MG63 (cell line): ENCODE measurements around the gene PRRC1. TPM values are rescaled to one million over a fixed set of nuclear protein-coding genes. Genes with fewer than 3 reads are reported as not detected.
A peak's percentile ranks its signal among the peaks of the same experiment; 100 is the strongest.

Source experiments
- DNase-seq: peaks from one replicate; pipeline ENCODE4 v3.0.0-alpha.2; 2020
- H3K27me3 ChIP-seq: fragments of 250-450 bp; sonication (Bioruptor Pico); 2 replicates; pipeline ENCODE4 v1.5.1; 2020; ENCODE audit warnings: mild to moderate bottlenecking, moderate library complexity
- H3K36me3 ChIP-seq: fragments of 250-450 bp; sonication (Bioruptor Pico); 2 replicates; pipeline ENCODE4 v1.5.1; 2020; ENCODE audit warnings: mild to moderate bottlenecking, moderate library complexity
- H3K4me3 ChIP-seq: fragments of 250-450 bp; sonication (Bioruptor Pico); 2 replicates; pipeline ENCODE4 v1.5.1; 2020; ENCODE audit warnings: mild to moderate bottlenecking, moderate library complexity
- H3K9me3 ChIP-seq: fragments of 250-450 bp; sonication (Bioruptor Pico); 2 replicates; pipeline ENCODE4 v1.5.1; 2020; ENCODE audit warnings: mild to moderate bottlenecking, moderate library complexity
- total RNA-seq: library from RNA; depleted of rRNA; stranded (reverse); fragments of >200 nt; shearing (Covaris generic); gene quantifications from 2 replicates; pipeline ENCODE4 v1.2.3, GENCODE V29; 2014; ENCODE audit warnings: low replicate concordance; rRNA removed

Gene PRRC1
- total RNA-seq: 26.8 and 40.3 TPM in 2 replicates

GRCh38 chr5:127517480-127518318 is at the start of gene PRRC1:
Gene PRRC1, plus strand, starts transcription at chr5:127517640. Its CDS starts 5,840 bp downstream, at chr5:127523480.
- Histone ChIP-seq H3K4me3 (peak within 1 kb of the TSS; percentile 100), H3K27me3 (peaks cover 4% of the 10 kb centered on the region; the same call in 1 of the 2 replicates), H3K9me3 (peaks cover 20% of the 10 kb centered on the region), H3K36me3 (peaks cover 38% of the 10 kb centered on the region)
- peak; percentile 89 for DNase-seq

GRCh38 chr5:127471211-127471610 is 46.2 kb upstream of the PRRC1 start:
- Histone ChIP-seq H3K4me3 (no peak overlapping the region), H3K9me3 (no peaks in the 10 kb centered on the region), H3K36me3 (no peaks in the 10 kb centered on the region), H3K27me3 (peaks cover 28% of the 10 kb centered on the region)
- DNase-seq: no peak

- no peaks in the 10 kb centered on the region for H3K36me3 ChIP-seq
- peaks cover 35% of the 10 kb centered on the region for H3K27me3 ChIP-seq
- H3K4me3 ChIP-seq: no peak overlapping the region
- DNase-seq: no peak
- no peaks in the 10 kb centered on the region for H3K9me3 ChIP-seq
These were observed 44.7 kb upstream of the PRRC1 start for GRCh38 chr5:127472700-127473099.

- no peak overlapping the region for H3K4me3 ChIP-seq
- H3K27me3 ChIP-seq: peaks cover 32% of the 10 kb centered on the region
- no peaks in the 10 kb centered on the region for H3K9me3 ChIP-seq
- no peaks in the 10 kb centered on the region for H3K36me3 ChIP-seq
- no peak for DNase-seq
These were observed 31.0 kb upstream of the PRRC1 start for GRCh38 chr5:127486471-127486870.

GRCh38 chr5:127492854-127493738 is 24.3 kb upstream of the PRRC1 start:
- H3K4me3 ChIP-seq: no peak overlapping the region
- no peak for DNase-seq
- no peaks in the 10 kb centered on the region for H3K36me3 ChIP-seq
- H3K27me3 ChIP-seq: peaks cover 43% of the 10 kb centered on the region
- H3K9me3 ChIP-seq: no peaks in the 10 kb centered on the region

- no peak for DNase-seq
- Histone ChIP-seq H3K4me3 (no peak overlapping the region), H3K36me3 (no peaks in the 10 kb centered on the region), H3K27me3 (peaks cover 36% of the 10 kb centered on the region), H3K9me3 (no peaks in the 10 kb centered on the region)
These were observed 18.9 kb upstream of the PRRC1 start for GRCh38 chr5:127498548-127498947.

- Histone ChIP-seq H3K9me3 (no peaks in the 10 kb centered on the region), H3K27me3 (peaks cover 34% of the 10 kb centered on the region), H3K36me3 (no peaks in the 10 kb centered on the region), H3K4me3 (no peak overlapping the region)
- no peak for DNase-seq
These were observed 11.5 kb upstream of the PRRC1 start for GRCh38 chr5:127505905-127506304.

GRCh38 chr5:127506616-127507015 is 10.8 kb upstream of the PRRC1 start:
- H3K27me3 ChIP-seq: peaks cover 37% of the 10 kb centered on the region
- H3K4me3 ChIP-seq: no peak overlapping the region
- no peaks in the 10 kb centered on the region for H3K36me3 ChIP-seq
- no peak for DNase-seq
- no peaks in the 10 kb centered on the region for H3K9me3 ChIP-seq

- DNase-seq: no peak
- Histone ChIP-seq H3K27me3 (peaks cover 43% of the 10 kb centered on the region), H3K36me3 (no peaks in the 10 kb centered on the region), H3K4me3 (no peak overlapping the region), H3K9me3 (no peaks in the 10 kb centered on the region)
These were observed 8.6 kb upstream of the PRRC1 start for GRCh38 chr5:127508644-127509373.

- Histone ChIP-seq H3K9me3 (no peaks in the 10 kb centered on the region), H3K27me3 (peaks cover 29% of the 10 kb centered on the region), H3K4me3 (no peak overlapping the region), H3K36me3 (no peaks in the 10 kb centered on the region)
- no peak for DNase-seq
These were observed 4.0 kb upstream of the PRRC1 start for GRCh38 chr5:127513408-127513970.

- Histone ChIP-seq H3K9me3 (peaks cover under 1% of the 10 kb centered on the region), H3K36me3 (peaks cover 11% of the 10 kb centered on the region), H3K27me3 (peaks cover 16% of the 10 kb centered on the region), H3K4me3 (no peak overlapping the region)
- no peak for DNase-seq
These were observed 2.6 kb upstream of the PRRC1 start for GRCh38 chr5:127514816-127515215.

- H3K4me3 ChIP-seq: no peak overlapping the region
- peaks cover 22% of the 10 kb centered on the region for H3K36me3 ChIP-seq
- peaks cover 8% of the 10 kb centered on the region; the same call in 1 of the 2 replicates for H3K27me3 ChIP-seq
- DNase-seq: no peak
- H3K9me3 ChIP-seq: peaks cover 11% of the 10 kb centered on the region
These were observed 1.6 kb upstream of the PRRC1 start for GRCh38 chr5:127515693-127516440.

GRCh38 chr5:127517110-127517479 is 345 bp upstream of the PRRC1 start:
- Histone ChIP-seq H3K4me3 (peak overlapping the region; percentile 100), H3K27me3 (peaks cover 4% of the 10 kb centered on the region; the same call in 1 of the 2 replicates), H3K36me3 (peaks cover 34% of the 10 kb centered on the region), H3K9me3 (peaks cover 20% of the 10 kb centered on the region)
- DNase-seq: no peak

- Histone ChIP-seq H3K9me3 (peaks cover 20% of the 10 kb centered on the region), H3K27me3 (no peaks in the 10 kb centered on the region), H3K4me3 (peak overlapping the region; percentile 100), H3K36me3 (peaks cover 44% of the 10 kb centered on the region)
- no peak for DNase-seq
These were observed 830 bp downstream of the PRRC1 start for GRCh38 chr5:127518319-127518621.

- no peaks in the 10 kb centered on the region for H3K27me3 ChIP-seq
- peaks cover 57% of the 10 kb centered on the region for H3K36me3 ChIP-seq
- peaks cover 20% of the 10 kb centered on the region for H3K9me3 ChIP-seq
- H3K4me3 ChIP-seq: peak overlapping the region; percentile 100; the same call in 1 of the 2 replicates
- DNase-seq: no peak
These were observed 2.1 kb downstream of the PRRC1 start for GRCh38 chr5:127519527-127519926.
